ENCODE results near the gene TRIP12. TPM values are rescaled to one million over a fixed set of nuclear protein-coding genes. Genes with fewer than 3 reads are reported as not detected.
A peak's percentile ranks its signal among the peaks of the same experiment; 100 is the strongest.

The TRIP12 gene
- total and polyA plus RNA-seq, 2 of the 13 experiments (the other 11 are each of a cell fraction or from before 2014, with no cell fraction given): 72.1 to 153 TPM

- 0 out of 2 replicates have a peak, but pooled peaks have one; percentile 21 for TF ChIP-seq ZBTB44 (CRISPR knock-in tag; IDR thresholded peaks at IDR 0.05)
- TF ChIP-seq ZNF678 (CRISPR knock-in tag; IDR thresholded peaks at IDR 0.05): no peak
- TF ChIP-seq TCF12 (IDR thresholded peaks at IDR 0.05): no peak
- 0 out of 2 replicates have a peak, but pooled peaks have one; percentile 63 for TF ChIP-seq TCF12 (CRISPR knock-in tag; IDR thresholded peaks at IDR 0.05)
- TF ChIP-seq HOXA3 (CRISPR knock-in tag; IDR thresholded peaks at IDR 0.05): peak; percentile 44; the same call in 1 of the 2 replicates
- no peak; the same call in 1 of the 2 replicates for TF ChIP-seq DR1 (CRISPR knock-in tag; IDR thresholded peaks at IDR 0.05)
- peak; percentile 93 for TF ChIP-seq GABPB1 (CRISPR knock-in tag; IDR thresholded peaks at IDR 0.05)
- peak; percentile 57; the same call in 1 of the 2 replicates for TF ChIP-seq ZNF430 (CRISPR knock-in tag; IDR thresholded peaks at IDR 0.05)
- TF ChIP-seq ELK4 (CRISPR knock-in tag; IDR thresholded peaks at IDR 0.05; ENCODE audit: borderline replicate concordance): no peak
- TF ChIP-seq AGO2 (optimal IDR thresholded peaks at IDR 0.05; ENCODE audit: low read depth, low read length): peak; percentile 80
- TF ChIP-seq ZNF264 (CRISPR knock-in tag; IDR thresholded peaks at IDR 0.05): no peak
- TF ChIP-seq HNRNPH1 (optimal IDR thresholded peaks at IDR 0.05; ENCODE audit: low read depth, low read length): no peak
- peak; percentile 50; the same call in 1 of the 2 replicates for TF ChIP-seq ZNF609 (CRISPR knock-in tag; IDR thresholded peaks at IDR 0.05; ENCODE audit: borderline replicate concordance)
- TF ChIP-seq NR2F1 (CRISPR knock-in tag; IDR thresholded peaks at IDR 0.05): no peak
- no peak for TF ChIP-seq ZNF556 (CRISPR knock-in tag; IDR thresholded peaks at IDR 0.05; ENCODE audit: borderline replicate concordance)
- peak; percentile 86 for TF ChIP-seq SALL1 (CRISPR knock-in tag; IDR thresholded peaks at IDR 0.05)
- peak; percentile 86 for TF ChIP-seq PHF20 (CRISPR knock-in tag; IDR thresholded peaks at IDR 0.05)
- peak; percentile 54; the same call in 1 of the 2 replicates for TF ChIP-seq GZF1 (CRISPR knock-in tag; IDR thresholded peaks at IDR 0.05)
- 0 out of 2 replicates have a peak, but pooled peaks have one; percentile 49 for TF ChIP-seq ZNF800 (CRISPR knock-in tag; IDR thresholded peaks at IDR 0.05)
- TF ChIP-seq ZNF124 (CRISPR knock-in tag; IDR thresholded peaks at IDR 0.05): 0 out of 2 replicates have a peak, but pooled peaks have one; percentile 49
These were observed 513 bp downstream of the TRIP12 start (continued) for GRCh38 chr2:229921101-229921891.
